Hepatocyte (in vitro differentiated cells): ENCODE results near the gene RBBP5.

Experiments used
- EZH2 ChIP-seq: fragments of 200-600 bp; sonication (generic); IDR thresholded peaks from 2 replicates; pipeline ENCODE4 v1.6.1; 2016; ENCODE audit warnings: antibody characterized with exemption, mild to moderate bottlenecking, borderline replicate concordance
- TF ChIP-seq, protein P1 (sequence below): fragments of 200-600 bp; sonication (generic); IDR thresholded peaks from 2 replicates; pipeline ENCODE4 v1.5.1; 2016; ENCODE audit warnings: antibody characterized with exemption, mild to moderate bottlenecking; ENCODE audit not compliant: poor library complexity

DNA sequence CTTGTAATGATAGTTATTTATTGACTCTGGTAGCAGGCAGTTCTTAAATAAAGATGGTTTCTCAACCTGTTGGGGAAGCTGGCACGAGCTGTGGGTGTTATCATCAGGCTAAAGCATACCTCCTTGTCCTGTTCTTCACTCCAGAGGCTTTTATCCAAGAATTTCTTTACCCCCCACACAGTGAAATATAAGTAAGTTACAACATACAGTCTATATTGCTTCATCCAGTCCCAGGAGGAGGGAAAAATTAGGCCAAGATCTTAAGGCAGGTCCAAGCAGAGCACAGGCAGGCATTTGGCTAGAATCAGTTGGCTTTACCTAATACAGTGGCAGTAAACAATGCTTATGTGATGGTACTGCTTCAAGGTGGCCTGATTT is 43.9 kb downstream of the RBBP5 start:
- TF ChIP-seq, protein P1, sequence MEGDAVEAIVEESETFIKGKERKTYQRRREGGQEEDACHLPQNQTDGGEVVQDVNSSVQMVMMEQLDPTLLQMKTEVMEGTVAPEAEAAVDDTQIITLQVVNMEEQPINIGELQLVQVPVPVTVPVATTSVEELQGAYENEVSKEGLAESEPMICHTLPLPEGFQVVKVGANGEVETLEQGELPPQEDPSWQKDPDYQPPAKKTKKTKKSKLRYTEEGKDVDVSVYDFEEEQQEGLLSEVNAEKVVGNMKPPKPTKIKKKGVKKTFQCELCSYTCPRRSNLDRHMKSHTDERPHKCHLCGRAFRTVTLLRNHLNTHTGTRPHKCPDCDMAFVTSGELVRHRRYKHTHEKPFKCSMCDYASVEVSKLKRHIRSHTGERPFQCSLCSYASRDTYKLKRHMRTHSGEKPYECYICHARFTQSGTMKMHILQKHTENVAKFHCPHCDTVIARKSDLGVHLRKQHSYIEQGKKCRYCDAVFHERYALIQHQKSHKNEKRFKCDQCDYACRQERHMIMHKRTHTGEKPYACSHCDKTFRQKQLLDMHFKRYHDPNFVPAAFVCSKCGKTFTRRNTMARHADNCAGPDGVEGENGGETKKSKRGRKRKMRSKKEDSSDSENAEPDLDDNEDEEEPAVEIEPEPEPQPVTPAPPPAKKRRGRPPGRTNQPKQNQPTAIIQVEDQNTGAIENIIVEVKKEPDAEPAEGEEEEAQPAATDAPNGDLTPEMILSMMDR, result no peak
- no peak for TF ChIP-seq EZH2
